Cardiac fibroblast (primary cell): ENCODE data around the gene RABEPK.
A peak's percentile ranks its signal among the peaks of the same experiment; 100 is the strongest.

Experiments used
- DNase-seq, 2 donors: peaks; one replicate each; pipeline versions ENCODE4 v3.0.0 to v3.0.0-alpha.2; 2010; ENCODE audit warnings: low read depth in 2 of 2
- H3K4me3 ChIP-seq, 2 donors: replicated peaks in 1 of 2; 1 replicate in 1 of 2; 2 replicates in 1 of 2; pipeline ENCODE4 v1.5.1; 2011; ENCODE audit warnings: low read depth in 2 of 2, low read length in 2 of 2, mild to moderate bottlenecking in 2 of 2, moderate library complexity in 1 of 2
- CTCF ChIP-seq: IDR thresholded peaks from one replicate; pipeline ENCODE4 v1.5.1; 2011; ENCODE audit warnings: low read depth, mild to moderate bottlenecking, low read length, inconsistent platforms

Gene RABEPK

GRCh38 chr9:125268394-125269013, 68.2 kb downstream of the RABEPK start:
- no peak for TF ChIP-seq CTCF
- no peak overlapping the region for H3K4me3 ChIP-seq
- DNase-seq, result peak in 1 of 2 donors; percentile 18

- no peak for TF ChIP-seq CTCF
- no peak overlapping the region for H3K4me3 ChIP-seq
- no peak for DNase-seq
Observed at GRCh38 chr9:125269014-125269397, 68.7 kb downstream of the RABEPK start.

GRCh38 chr9:125271081-125271480, 70.7 kb downstream of the RABEPK start:
- no peak for TF ChIP-seq CTCF
- no peak overlapping the region for H3K4me3 ChIP-seq
- no peak for DNase-seq

DNA sequence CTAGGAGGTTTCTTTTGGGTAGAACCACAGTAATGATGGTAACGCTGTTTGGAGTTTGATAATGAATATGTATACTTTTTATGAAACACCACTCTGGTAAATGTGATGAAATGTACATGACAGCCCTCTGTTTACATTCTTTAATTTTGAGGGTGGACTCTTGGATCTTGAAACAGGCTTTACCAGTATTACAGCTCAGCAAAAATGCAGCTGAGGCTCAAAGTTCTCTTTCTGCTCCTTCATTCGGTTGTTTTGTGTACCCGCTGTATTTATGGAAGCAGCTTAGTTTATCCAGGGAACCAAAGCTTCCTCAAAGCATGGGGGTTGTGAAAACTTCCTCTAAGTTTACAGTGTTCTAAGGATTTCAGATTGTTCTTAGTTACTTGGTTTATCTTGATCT, 72.4 kb downstream of the RABEPK start:
- DNase-seq, result no peak
- no peak overlapping the region for H3K4me3 ChIP-seq
- no peak for TF ChIP-seq CTCF

DNA sequence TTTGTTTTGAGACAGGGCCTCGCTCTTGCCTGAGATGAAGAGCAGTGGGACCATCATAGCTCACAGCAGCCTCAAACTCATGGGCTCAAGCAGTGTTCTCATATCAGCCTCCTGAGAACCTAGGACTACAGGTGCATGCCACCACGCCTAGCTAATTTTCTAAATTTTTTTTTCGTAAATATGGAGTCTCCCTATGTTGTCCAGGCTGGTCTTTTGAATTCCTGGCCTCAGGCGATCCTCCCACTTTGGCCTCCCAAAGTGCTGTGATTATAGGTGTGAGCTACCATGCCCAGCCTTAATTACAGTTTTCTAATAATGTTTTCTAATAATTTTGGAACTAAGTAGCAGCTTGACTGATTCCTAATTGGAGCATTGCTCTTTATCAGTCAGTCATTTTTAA, 76.4 kb downstream of the RABEPK start:
- DNase-seq, result no peak
- H3K4me3 ChIP-seq, result no peak overlapping the region
- no peak for TF ChIP-seq CTCF

GRCh38 chr9:125277411-125277810, 77.1 kb downstream of the RABEPK start:
- no peak overlapping the region for H3K4me3 ChIP-seq
- no peak for TF ChIP-seq CTCF
- no peak for DNase-seq

GRCh38 chr9:125280945-125281344, 80.6 kb downstream of the RABEPK start:
- H3K4me3 ChIP-seq, result no peak overlapping the region
- TF ChIP-seq CTCF, result no peak
- DNase-seq, result no peak
